ENCODE results near the gene CDH2.

Gene CDH2

DNA sequence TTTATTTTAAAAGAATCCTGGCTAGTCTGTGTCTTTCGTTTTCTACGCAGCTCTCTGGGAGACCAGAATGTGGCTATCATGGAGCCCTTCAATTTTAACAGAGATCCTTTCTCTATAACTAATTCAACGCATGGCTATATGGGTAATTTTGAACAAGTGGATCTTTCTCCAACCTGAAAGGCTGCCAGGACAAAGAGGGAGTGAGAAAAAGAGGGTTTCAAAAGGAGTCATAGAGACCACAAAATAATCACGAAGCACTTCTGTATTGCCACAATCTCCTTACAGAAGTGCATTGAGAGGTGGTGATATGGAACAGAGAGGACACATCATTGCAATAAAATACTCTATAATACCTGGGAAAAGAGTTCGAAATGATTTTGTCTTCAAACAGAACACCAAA, 21.7 kb upstream of the CDH2 start:
- no peak for DNase-seq (ENCODE audit: low read depth)
- TF ChIP-seq, protein P1, sequence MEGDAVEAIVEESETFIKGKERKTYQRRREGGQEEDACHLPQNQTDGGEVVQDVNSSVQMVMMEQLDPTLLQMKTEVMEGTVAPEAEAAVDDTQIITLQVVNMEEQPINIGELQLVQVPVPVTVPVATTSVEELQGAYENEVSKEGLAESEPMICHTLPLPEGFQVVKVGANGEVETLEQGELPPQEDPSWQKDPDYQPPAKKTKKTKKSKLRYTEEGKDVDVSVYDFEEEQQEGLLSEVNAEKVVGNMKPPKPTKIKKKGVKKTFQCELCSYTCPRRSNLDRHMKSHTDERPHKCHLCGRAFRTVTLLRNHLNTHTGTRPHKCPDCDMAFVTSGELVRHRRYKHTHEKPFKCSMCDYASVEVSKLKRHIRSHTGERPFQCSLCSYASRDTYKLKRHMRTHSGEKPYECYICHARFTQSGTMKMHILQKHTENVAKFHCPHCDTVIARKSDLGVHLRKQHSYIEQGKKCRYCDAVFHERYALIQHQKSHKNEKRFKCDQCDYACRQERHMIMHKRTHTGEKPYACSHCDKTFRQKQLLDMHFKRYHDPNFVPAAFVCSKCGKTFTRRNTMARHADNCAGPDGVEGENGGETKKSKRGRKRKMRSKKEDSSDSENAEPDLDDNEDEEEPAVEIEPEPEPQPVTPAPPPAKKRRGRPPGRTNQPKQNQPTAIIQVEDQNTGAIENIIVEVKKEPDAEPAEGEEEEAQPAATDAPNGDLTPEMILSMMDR (IDR thresholded peaks at IDR 0.05; ENCODE audit: control insufficient read depth, insufficient read depth, low read depth, low read length, missing control alignments) = no peak
- H3K4me3 ChIP-seq (ENCODE audit: control insufficient read depth, low read depth, low read length) = no peak overlapping the region

DNA sequence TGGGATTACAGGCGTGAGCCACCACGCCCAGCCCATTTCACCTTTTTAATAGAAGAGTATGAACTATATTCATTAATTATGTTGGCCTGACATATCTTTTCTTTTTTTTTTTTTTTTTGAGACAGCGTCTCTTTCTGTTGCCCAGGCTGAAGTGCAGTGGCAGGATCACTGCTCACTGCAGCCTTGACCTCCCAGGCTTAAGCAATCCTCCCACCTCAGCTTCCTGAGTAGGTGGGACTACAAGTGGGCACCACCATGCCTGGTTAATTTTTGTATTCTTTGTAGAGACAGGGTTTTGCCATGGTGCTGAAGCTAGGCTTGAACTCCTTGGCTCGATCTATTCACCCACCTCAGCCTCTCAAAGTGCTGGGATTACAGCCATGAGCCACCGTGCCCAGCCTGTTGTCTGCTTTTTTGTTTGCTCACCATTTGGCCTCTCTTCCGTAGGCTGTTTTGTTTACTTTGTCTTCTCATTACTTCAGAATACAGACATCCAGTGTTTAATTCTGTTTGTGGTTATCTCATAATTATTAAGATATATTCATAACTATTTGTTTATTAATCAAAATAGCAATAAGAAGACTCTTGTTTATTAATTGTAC, 16.3 kb upstream of the CDH2 start:
- DNase-seq (ENCODE audit: low read depth) = no peak
- TF ChIP-seq, protein P1 (IDR thresholded peaks at IDR 0.05; ENCODE audit: control insufficient read depth, insufficient read depth, low read depth, low read length, missing control alignments) = no peak
- H3K4me3 ChIP-seq (ENCODE audit: control insufficient read depth, low read depth, low read length) = no peak overlapping the region

DNA sequence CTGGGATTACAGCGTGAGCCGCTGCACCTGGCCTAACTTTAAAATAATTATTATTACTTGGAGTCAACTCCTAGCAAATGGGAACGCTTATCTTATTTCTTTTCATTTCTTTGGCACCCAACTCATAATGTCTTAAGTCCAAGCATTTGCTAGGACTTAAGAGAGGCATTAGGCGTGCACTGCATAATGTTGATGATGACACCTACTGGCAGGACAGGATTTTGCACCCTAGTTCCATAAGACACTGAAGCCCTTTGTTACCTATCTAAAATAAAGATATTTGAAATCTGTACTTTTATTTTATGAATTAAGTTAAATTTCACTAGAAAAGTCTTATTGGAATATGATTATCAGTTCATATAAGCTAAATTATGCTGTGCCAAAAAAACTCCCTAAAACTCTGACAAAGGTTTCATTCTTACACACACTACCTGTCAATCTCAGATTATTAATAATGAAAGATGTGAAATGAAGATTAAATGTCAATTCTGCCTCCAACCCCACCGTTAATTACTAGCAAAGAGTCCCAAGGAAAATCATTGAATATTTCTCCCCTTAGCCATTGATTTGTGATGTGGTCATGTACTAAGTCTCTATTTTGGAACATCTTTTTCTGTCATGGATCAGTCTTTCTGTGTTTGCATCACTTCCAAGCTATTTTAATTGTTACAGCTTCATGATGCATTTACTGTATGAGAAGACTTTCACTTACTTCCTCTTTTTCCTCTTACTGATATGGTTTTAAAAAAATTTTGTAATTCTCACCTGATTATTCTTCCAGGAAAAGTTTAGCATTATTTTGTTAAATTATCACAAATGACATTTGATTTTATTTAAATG, 12.7 kb upstream of the CDH2 start:
- no peak for DNase-seq (ENCODE audit: low read depth)
- H3K4me3 ChIP-seq (ENCODE audit: control insufficient read depth, low read depth, low read length) = no peak overlapping the region
- TF ChIP-seq, protein P1 (IDR thresholded peaks at IDR 0.05; ENCODE audit: control insufficient read depth, insufficient read depth, low read depth, low read length, missing control alignments) = peak; percentile 78

DNA sequence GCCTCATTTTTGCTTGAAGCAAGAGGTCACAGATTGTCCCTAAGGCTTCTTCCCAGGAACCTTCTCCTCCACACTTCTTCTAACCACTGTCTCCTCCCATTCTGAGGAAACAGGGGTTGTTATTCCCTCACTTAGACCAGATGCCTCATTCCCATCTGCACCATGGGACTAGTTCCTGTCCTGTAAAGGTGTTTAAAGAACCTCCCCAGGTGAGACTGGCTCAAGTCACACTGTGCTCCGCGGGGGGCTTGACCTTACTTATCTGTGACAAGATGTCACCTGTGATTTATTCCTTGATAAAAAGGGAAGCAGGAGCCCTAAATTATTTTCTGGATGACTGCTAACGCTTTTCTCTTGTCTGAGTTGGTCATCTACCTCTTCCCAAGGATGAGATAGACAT, 8.2 kb upstream of the CDH2 start:
- TF ChIP-seq, protein P1 (IDR thresholded peaks at IDR 0.05; ENCODE audit: control insufficient read depth, insufficient read depth, low read depth, low read length, missing control alignments) = no peak
- no peak overlapping the region for H3K4me3 ChIP-seq (ENCODE audit: control insufficient read depth, low read depth, low read length)
- no peak for DNase-seq (ENCODE audit: low read depth)

DNA sequence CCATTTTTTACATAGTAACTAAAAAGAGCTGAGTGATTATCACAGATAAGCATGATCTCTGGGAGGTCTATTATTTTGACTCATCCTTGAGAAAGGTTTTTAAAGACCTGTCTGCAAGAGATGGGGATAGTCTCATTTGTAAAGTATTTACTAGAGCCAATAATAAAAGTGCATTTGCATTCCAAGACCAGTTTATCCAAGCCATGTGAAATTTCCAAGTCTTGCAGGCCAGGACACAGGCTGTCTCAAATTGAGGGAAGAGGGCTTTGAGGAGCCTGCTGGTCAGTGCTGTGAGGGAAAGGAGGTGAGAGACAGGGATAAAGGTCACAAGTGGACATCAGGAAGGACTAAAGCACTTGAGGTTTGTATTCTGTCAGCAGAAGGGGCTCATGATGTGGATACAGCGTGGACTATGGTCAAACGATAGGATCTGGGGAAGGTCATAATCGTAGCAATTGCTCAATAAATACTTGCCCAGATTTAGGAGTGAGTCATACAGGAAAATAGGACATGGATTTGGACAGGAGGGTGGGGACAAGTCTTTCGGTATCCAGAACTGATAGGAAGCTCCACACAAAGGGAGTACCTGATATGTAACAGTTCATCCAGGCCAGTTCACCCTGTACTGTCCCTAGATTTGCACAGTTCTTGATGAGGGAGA, 6.6 kb upstream of the CDH2 start:
- no peak overlapping the region for H3K4me3 ChIP-seq (ENCODE audit: control insufficient read depth, low read depth, low read length)
- DNase-seq (ENCODE audit: low read depth) = peak; percentile 62
- TF ChIP-seq, protein P1 (IDR thresholded peaks at IDR 0.05; ENCODE audit: control insufficient read depth, insufficient read depth, low read depth, low read length, missing control alignments) = no peak

DNA sequence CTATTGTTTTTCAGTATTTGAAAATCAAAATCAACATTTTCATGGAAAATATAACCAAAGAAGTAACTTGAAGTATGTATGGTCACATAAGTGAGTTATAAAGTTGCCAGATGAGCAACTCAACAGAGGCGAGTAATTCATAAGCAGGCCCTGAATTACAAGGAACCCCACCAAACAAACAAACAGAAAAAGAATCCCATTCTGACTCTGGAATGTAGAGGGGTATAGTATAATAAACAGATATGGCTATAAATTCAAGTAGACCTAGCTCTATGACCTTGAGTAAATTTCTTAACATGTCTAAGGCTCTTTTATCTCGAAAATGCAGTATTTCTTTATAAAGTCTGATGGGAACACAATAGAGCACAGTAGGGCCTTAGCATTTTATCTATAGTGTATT, 4.7 kb upstream of the CDH2 start:
- no peak overlapping the region for H3K4me3 ChIP-seq (ENCODE audit: control insufficient read depth, low read depth, low read length)
- DNase-seq (ENCODE audit: low read depth) = no peak
- TF ChIP-seq, protein P1 (IDR thresholded peaks at IDR 0.05; ENCODE audit: control insufficient read depth, insufficient read depth, low read depth, low read length, missing control alignments) = no peak
